Upper lobe of right lung (tissue), 1 donor: ENCODE measurements around the gene UNC93A. TPM values are rescaled to one million over a fixed set of nuclear protein-coding genes. Genes with fewer than 3 reads are reported as not detected.
"Not testable (repeated sequence)": the region's sequence is repeated elsewhere in the genome, so short reads cannot be mapped to it uniquely, and the experiment has no call there.

ENCODE experiments used
- ATAC-seq: fragments of 200-7000 bp; cut with Tn5 transposase; one replicate; pipeline ENCODE4 v1.9.1; 2020; ENCODE audit warnings: mild to moderate bottlenecking, moderate library complexity
- DNase-seq: peaks from one replicate; pipeline ENCODE4 v3.0.0-alpha.2; 2020
- H3K27ac ChIP-seq: fragments of 200-600 bp; one replicate; pipeline ENCODE4 v1.8.0; 2022
- H3K27me3 ChIP-seq: fragments of 200-600 bp; one replicate; pipeline ENCODE4 v1.8.0; 2022; ENCODE audit warnings: mild to moderate bottlenecking
- H3K36me3 ChIP-seq: fragments of 200-600 bp; one replicate; pipeline ENCODE4 v1.8.0; 2022
- H3K4me1 ChIP-seq: fragments of 200-600 bp; one replicate; pipeline ENCODE4 v1.8.0; 2022
- H3K4me3 ChIP-seq: fragments of 200-600 bp; one replicate; pipeline ENCODE4 v1.8.0; 2022; ENCODE audit warnings: mild to moderate bottlenecking
- H3K9me3 ChIP-seq: fragments of 200-600 bp; one replicate; pipeline ENCODE4 v1.8.0; 2022
- CTCF ChIP-seq: fragments of 200-600 bp; IDR thresholded peaks from one replicate; pipeline ENCODE4 v1.8.0; 2022; ENCODE audit warnings: antibody characterized with exemption
- intact Hi-C: fragments of 100-400 bp; cut with DNase I; formaldehyde crosslinking; loops from one replicate; pipeline ENCODE4 v1.11.0; 2022
- total RNA-seq: library from RNA; stranded (reverse); fragmentation: NEBNext Ultra II Directional; extraction: Animal tissue kit (Norgen Biotek cat#: 25700); gene quantifications from one replicate; pipeline ENCODE4 v1.2.1, GENCODE V29; 2021
- donor health status: DM: no; HTN: yes; CAD: no; lungs with severe emphysema.

UNC93A gene
- total RNA-seq, 1 donor from 2014 or later, result not detected

- intact Hi-C loops, result no loop called here
- H3K27me3 ChIP-seq, result no peaks in the 10 kb centered on the region
- no peak overlapping the region for H3K27ac ChIP-seq
- H3K4me3 ChIP-seq, result no peak overlapping the region
- no peaks in the 10 kb centered on the region for H3K36me3 ChIP-seq
- no peak for DNase-seq
- ATAC-seq, result peak; percentile 42
- no peaks in the 10 kb centered on the region for H3K4me1 ChIP-seq
- no peaks in the 10 kb centered on the region for H3K9me3 ChIP-seq
- no peak for TF ChIP-seq CTCF
These were observed 24.1 kb upstream of the UNC93A start for GRCh38 chr6:167266830-167267555.

GRCh38 chr6:167267556-167267898 is 23.6 kb upstream of the UNC93A start:
- H3K4me1 ChIP-seq, DNase-seq, intact Hi-C loops, H3K27ac ChIP-seq, ATAC-seq, H3K4me3 ChIP-seq, H3K9me3 ChIP-seq, H3K36me3 ChIP-seq, H3K27me3 ChIP-seq: not testable (repeated sequence)

GRCh38 chr6:167267921-167268401 is 23.2 kb upstream of the UNC93A start:
- DNase-seq, result no peak
- no peaks in the 10 kb centered on the region for H3K36me3 ChIP-seq
- H3K4me3 ChIP-seq, result no peak overlapping the region
- no peak for ATAC-seq
- TF ChIP-seq CTCF, result no peak
- H3K27ac ChIP-seq, result no peak overlapping the region
- no peaks in the 10 kb centered on the region for H3K4me1 ChIP-seq
- intact Hi-C loops, result no loop called here
- no peaks in the 10 kb centered on the region for H3K27me3 ChIP-seq
- H3K9me3 ChIP-seq, result no peaks in the 10 kb centered on the region

- DNase-seq (no peak), ATAC-seq (no peak)
- Histone ChIP-seq H3K4me3 (no peak overlapping the region), H3K27me3 (no peaks in the 10 kb centered on the region), H3K9me3 (no peaks in the 10 kb centered on the region), H3K36me3 (no peaks in the 10 kb centered on the region), H3K4me1 (no peaks in the 10 kb centered on the region), H3K27ac (no peak overlapping the region)
- no peak for TF ChIP-seq CTCF
- intact Hi-C loops, result no loop called here
These were observed 22.3 kb upstream of the UNC93A start for GRCh38 chr6:167268683-167269280.

- no peaks in the 10 kb centered on the region for H3K4me1 ChIP-seq
- no peaks in the 10 kb centered on the region for H3K36me3 ChIP-seq
- no peak overlapping the region for H3K27ac ChIP-seq
- no peak for DNase-seq
- intact Hi-C loops, result no loop called here
- TF ChIP-seq CTCF, result no peak
- H3K27me3 ChIP-seq, result no peaks in the 10 kb centered on the region
- H3K9me3 ChIP-seq, result no peaks in the 10 kb centered on the region
- ATAC-seq, result no peak
- no peak overlapping the region for H3K4me3 ChIP-seq
These were observed 20.4 kb upstream of the UNC93A start for GRCh38 chr6:167270499-167271311.

- Histone ChIP-seq H3K27ac (no peak overlapping the region), H3K9me3 (no peaks in the 10 kb centered on the region), H3K36me3 (no peaks in the 10 kb centered on the region), H3K4me1 (no peaks in the 10 kb centered on the region), H3K4me3 (no peak overlapping the region), H3K27me3 (no peaks in the 10 kb centered on the region)
- no peak for TF ChIP-seq CTCF
- ATAC-seq (no peak), DNase-seq (no peak)
- intact Hi-C loops, result no loop called here
These were observed 19.0 kb upstream of the UNC93A start for GRCh38 chr6:167272151-167272550.
